HCT116 (cell line): ENCODE measurements around the gene STAT6. TPM values are rescaled to one million over a fixed set of nuclear protein-coding genes. Genes with fewer than 3 reads are reported as not detected.

Experiments used
- ATAC-seq: fragments of 200-7000 bp; cut with Tn5 transposase; 2 replicates; pipeline ENCODE4 v1.9.1; 2020; ENCODE audit warnings: mild to moderate bottlenecking, moderate library complexity
- BruUV-seq: library from RNA; stranded (reverse); fragments of 400-500 nt; replicated peaks from 2 replicates; lab custom pipeline; 2021; lab: Mats Ljungman, UMichigan
- CTCF ChIA-PET: fragments of 300-600 bp; sonication (Branson Sonifier 250); formaldehyde crosslinking; loops from one replicate; lab custom pipeline; 2021; ENCODE audit warnings: antibody characterized with exemption; lab: Charles Lee
- POLR2A ChIA-PET: fragments of 300-600, 350-600 bp; sonication (Branson Sonifier 250); formaldehyde crosslinking; loops from one replicate; lab custom pipeline; 2021; ENCODE audit warnings: antibody characterized with exemption; lab: Charles Lee
- RAD21 ChIA-PET, 2 experiments: fragments of 300-600 bp; sonication (Branson Sonifier 250); formaldehyde crosslinking; loops; one replicate each; lab custom pipeline; 2023; ENCODE audit warnings: low total read pairs in 2 of 2; ENCODE audit not compliant: uncharacterized antibody in 2 of 2, unreplicated experiment in 2 of 2, low non-redundant PET in 1 of 2; lab: Charles Lee
- DNase-seq: peaks from one replicate; pipeline ENCODE4 v3.0.0-alpha.2; 2010; ENCODE audit warnings: low read depth, low spot score
- H2AFZ ChIP-seq: fragments of 200-600 bp; shearing (Covaris generic), sonication (generic); 2 replicates; pipeline ENCODE4 v1.6.1; 2017; ENCODE audit warnings: low read depth, mixed run types, mixed read lengths, antibody characterized with exemption, low read length; ENCODE audit not compliant: poor library complexity, severe bottlenecking
- H3K27ac ChIP-seq: 2 replicates; pipeline ENCODE4 v1.5.1; 2012; ENCODE audit warnings: low read depth, low read length
- H3K27me3 ChIP-seq: fragments of 200-600 bp; sonication (generic); 2 replicates; pipeline ENCODE4 v1.6.1; 2016; ENCODE audit warnings: mixed run types, low read length, mixed read lengths; ENCODE audit not compliant: insufficient read depth
- H3K36me3 ChIP-seq, 2 experiments: fragments of 200-500 bp in 1 of 2; fragments of 200-600 bp in 1 of 2; sonication (Bioruptor generic) in 1 of 2; sonication (generic) in 1 of 2; 2 replicates each; pipeline versions ENCODE4 v1.5.1 to v1.6.1; 2014 to 2016; ENCODE audit warnings: low read length in 2 of 2, inconsistent platforms in 1 of 2, mixed read lengths in 1 of 2, mixed run types in 1 of 2; ENCODE audit not compliant: insufficient read depth in 2 of 2, control insufficient read depth in 1 of 2
- H3K4me1 ChIP-seq, 2 experiments: fragments of 200-600 bp in 1 of 2; sonication (generic) in 1 of 2; 2 replicates each; pipeline versions ENCODE4 v1.5.1 to v1.6.1; 2012 to 2017; ENCODE audit warnings: low read length in 2 of 2, inconsistent platforms in 1 of 2, mild to moderate bottlenecking in 1 of 2, mixed read lengths in 1 of 2, mixed run types in 1 of 2, moderate library complexity in 1 of 2; ENCODE audit not compliant: insufficient read depth in 2 of 2, control insufficient read depth in 1 of 2
- H3K4me2 ChIP-seq: fragments of 200-600 bp; sonication (generic); 2 replicates; pipeline ENCODE4 v1.6.1; 2017; ENCODE audit warnings: mixed run types, low read length, mixed read lengths
- H3K4me3 ChIP-seq, 2 experiments: fragments of 200-600 bp in 1 of 2; sonication (generic) in 1 of 2; replicated peaks in 1 of 2; 2 replicates each; pipeline ENCODE4 v1.5.1; 2011 to 2016; ENCODE audit warnings: low read length in 2 of 2, control low read depth in 1 of 2, low read depth in 1 of 2, mild to moderate bottlenecking in 1 of 2, mixed read lengths in 1 of 2, mixed run types in 1 of 2
- H3K79me2 ChIP-seq: fragments of 200-600 bp; sonication (generic); 2 replicates; pipeline ENCODE4 v1.6.1; 2017; ENCODE audit warnings: mild to moderate bottlenecking, mixed run types, low read length, moderate library complexity, mixed read lengths; ENCODE audit not compliant: insufficient read depth
- H3K9ac ChIP-seq: fragments of 200-600 bp; sonication (generic); 2 replicates; pipeline ENCODE4 v1.6.1; 2016; ENCODE audit warnings: low read length, mixed read lengths
- H3K9me2 ChIP-seq: fragments of 200-600 bp; sonication (generic), shearing (Covaris generic); 2 replicates; pipeline ENCODE4 v1.6.1; 2017; ENCODE audit warnings: mixed run types, mild to moderate bottlenecking, moderate library complexity; ENCODE audit not compliant: insufficient read depth
- H3K9me3 ChIP-seq, 2 experiments: fragments of 200-500 bp in 1 of 2; fragments of 200-600 bp in 1 of 2; sonication (Bioruptor generic) in 1 of 2; sonication (generic) in 1 of 2; 2 replicates each; pipeline ENCODE4 v1.6.1; 2014 to 2017; ENCODE audit warnings: low read length in 2 of 2, mixed read lengths in 2 of 2, inconsistent platforms in 1 of 2, low read depth in 1 of 2, mild to moderate bottlenecking in 1 of 2, mixed run types in 1 of 2, moderate library complexity in 1 of 2; ENCODE audit not compliant: control insufficient read depth in 1 of 2, insufficient read depth in 1 of 2
- H4K20me1 ChIP-seq: fragments of 200-600 bp; sonication (generic), shearing (Covaris generic); 2 replicates; pipeline ENCODE4 v1.6.1; 2017; ENCODE audit warnings: mixed run types, mild to moderate bottlenecking, moderate library complexity; ENCODE audit not compliant: insufficient read depth
- REST ChIP-seq: IDR thresholded peaks from 2 replicates; pipeline ENCODE4 v1.6.1; 2012; ENCODE audit warnings: low read depth
- ZBTB33 ChIP-seq: IDR thresholded peaks from 2 replicates; pipeline ENCODE4 v1.6.1; 2011; ENCODE audit warnings: mild to moderate bottlenecking, low read length, moderate library complexity; ENCODE audit not compliant: insufficient replicate concordance; ENCODE audit errors: extremely low read depth
- ZFX ChIP-seq: fragments of 450-650 bp; IDR thresholded peaks from 2 replicates; pipeline ENCODE4 v1.6.1; 2017
- intact Hi-C: fragments of 100-400 bp; cut with micrococcal nuclease; formaldehyde crosslinking; loops from 2 replicates; pipeline ENCODE4 v1.10.0; 2022
- total RNA-seq: library from RNA; stranded (reverse); gene quantifications from one replicate; pipeline ENCODE4 v1.2.1, GENCODE V29; 2021; ENCODE audit not compliant: unreplicated experiment

Gene STAT6
- total RNA-seq, 1 experiment from 2014 or later, result 78.5 TPM

GRCh38 chr12:57104292-57104910 is 6.8 kb downstream of the STAT6 start:
- no TSS peak for BruUV-seq
- intact Hi-C loops, result no loop called here
- Histone ChIP-seq H3K9ac (no peak overlapping the region), H3K4me1 (peaks cover 12 to 22% of the 10 kb centered on the region in 2 experiments), H4K20me1 (no peaks in the 10 kb centered on the region), H3K27me3 (no peaks in the 10 kb centered on the region), H3K4me3 (no peak overlapping the region), H3K27ac (no peak overlapping the region), H2AFZ (no peak overlapping the region), H3K9me2 (no peaks in the 10 kb centered on the region), H3K36me3 (peaks cover 0 to 7% of the 10 kb centered on the region in 2 experiments; a peak in 1 of 4 replicates), H3K79me2 (peaks cover 2% of the 10 kb centered on the region), H3K4me2 (no peak overlapping the region), H3K9me3 (no peaks in the 10 kb centered on the region)
- ChIA-PET POLR2A (interaction anchor here (1.4 kb wide), 1 partner anchor 10 kb away, joined by 3 read pairs; no protein-coding TSS in a partner anchor), RAD21 (no interaction called here), CTCF (interaction anchor here (1.4 kb wide), 1 partner anchor 35 kb away, joined by 3 read pairs; no protein-coding TSS in a partner anchor)
- TF ChIP-seq REST, result no peak
- no peak for TF ChIP-seq ZBTB33
- TF ChIP-seq ZFX, result no peak
- no peak for ATAC-seq
- DNase-seq, result no peak
